Measurements from ENCODE around the gene ZNF496. TPM values are rescaled to one million over a fixed set of nuclear protein-coding genes. Genes with fewer than 3 reads are reported as not detected.

Gene ZNF496
- total RNA-seq, 1 experiment from 2014 or later = 7.9 TPM

- in situ Hi-C loops (cut with HindIII; ENCODE audit: low pct_unique_long_range_greater_than_20kb, low sequenced_read_pairs) = no loop called here
- no peak for DNase-seq (ENCODE audit: low read depth, low spot score)
Measured at GRCh38 chr1:247334378-247335133, 2.9 kb upstream of the ZNF496 start.

DNA sequence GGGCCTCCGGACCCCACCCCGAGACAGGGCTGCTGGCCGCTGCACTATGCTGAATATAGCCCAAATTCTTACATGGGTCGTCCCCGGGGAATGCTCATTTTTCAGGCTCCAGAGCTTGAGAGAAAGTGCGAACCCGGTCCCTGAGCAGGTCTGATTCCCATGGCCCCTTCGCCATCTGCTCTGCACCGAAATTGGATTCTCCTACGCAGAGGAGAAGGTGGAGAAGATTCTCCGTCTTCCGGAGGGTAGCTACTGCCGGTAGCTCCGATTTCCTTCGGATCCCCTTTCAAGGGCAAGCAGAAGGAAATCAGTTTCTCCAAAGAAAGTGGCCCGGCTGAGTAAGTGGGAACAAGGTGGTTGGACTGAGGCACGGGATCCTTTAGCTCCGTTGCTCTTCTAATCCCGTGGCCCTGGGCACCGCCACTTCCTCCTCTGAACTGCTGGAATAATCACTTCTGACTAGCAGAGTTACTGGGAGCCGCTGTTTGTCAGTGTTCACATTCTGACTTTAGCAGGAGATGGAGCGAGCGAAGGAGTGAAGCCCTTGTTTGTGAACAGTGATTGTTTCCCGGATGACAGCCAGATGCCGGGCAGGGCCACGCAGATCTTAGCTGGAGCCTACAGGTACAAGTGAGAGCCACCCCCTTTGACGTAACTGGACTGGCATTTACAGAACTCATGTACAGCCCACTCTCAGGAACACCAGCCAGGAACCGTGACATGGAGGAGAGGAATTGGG is 1.1 kb upstream of the ZNF496 start:
- no peak for DNase-seq (ENCODE audit: low read depth, low spot score)
- in situ Hi-C loops (cut with HindIII; ENCODE audit: low pct_unique_long_range_greater_than_20kb, low sequenced_read_pairs) = no loop called here

DNA sequence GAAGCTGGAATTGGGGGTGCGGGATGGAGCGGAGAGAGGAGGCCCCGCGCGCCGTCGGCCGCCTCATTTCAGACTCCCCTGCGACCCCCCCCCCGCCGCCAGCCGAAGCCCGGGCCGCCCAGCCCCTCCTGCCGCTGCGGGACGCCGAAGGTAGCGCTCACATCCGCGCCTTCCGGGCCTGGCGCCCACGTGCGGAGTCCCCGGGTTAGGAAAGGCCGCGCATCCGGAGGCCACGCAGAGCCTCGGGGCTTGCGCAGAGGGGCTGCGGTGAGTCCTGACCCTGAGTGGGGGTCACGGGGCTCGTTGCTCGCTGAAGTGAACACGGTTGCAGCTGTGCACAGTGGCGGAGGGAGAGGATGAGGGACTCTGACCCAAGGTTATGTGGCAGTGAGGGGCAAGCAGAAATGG is 552 bp upstream of the ZNF496 start:
- DNase-seq (ENCODE audit: low read depth, low spot score) = no peak
- in situ Hi-C loops (cut with HindIII; ENCODE audit: low pct_unique_long_range_greater_than_20kb, low sequenced_read_pairs) = no loop called here

DNA sequence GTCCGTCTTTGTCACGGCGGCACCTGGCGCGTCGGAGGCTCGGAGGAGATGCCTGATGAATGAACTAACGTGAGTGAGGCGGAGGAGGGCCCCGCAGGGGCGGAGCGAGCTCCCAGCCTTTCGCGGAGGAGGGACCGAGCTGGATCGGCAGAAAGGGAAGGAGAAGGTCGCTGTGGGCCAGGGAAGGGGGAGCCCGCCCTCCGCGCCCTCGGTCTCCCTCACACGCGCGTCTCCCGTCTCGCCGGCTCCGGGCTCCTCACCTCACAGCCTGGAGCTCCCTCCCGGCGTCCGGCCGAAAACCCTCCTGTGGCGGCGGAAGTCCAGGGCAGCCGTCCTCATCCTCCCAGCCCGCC is 519 bp downstream of the ZNF496 start:
- peak; percentile 61 for DNase-seq (ENCODE audit: low read depth, low spot score)
- in situ Hi-C loops (cut with HindIII; ENCODE audit: low pct_unique_long_range_greater_than_20kb, low sequenced_read_pairs) = no loop called here

GRCh38 chr1:247330548-247331171 is 1.0 kb downstream of the ZNF496 start:
- no peak for DNase-seq (ENCODE audit: low read depth, low spot score)
- in situ Hi-C loops (cut with HindIII; ENCODE audit: low pct_unique_long_range_greater_than_20kb, low sequenced_read_pairs) = no loop called here

- in situ Hi-C loops (cut with HindIII; ENCODE audit: low pct_unique_long_range_greater_than_20kb, low sequenced_read_pairs) = no loop called here
- DNase-seq (ENCODE audit: low read depth, low spot score) = no peak
Measured at GRCh38 chr1:247329097-247329617, 2.5 kb downstream of the ZNF496 start.

- in situ Hi-C loops (cut with HindIII; ENCODE audit: low pct_unique_long_range_greater_than_20kb, low sequenced_read_pairs) = no loop called here
- no peak for DNase-seq (ENCODE audit: low read depth, low spot score)
Measured at GRCh38 chr1:247328311-247328710, 3.4 kb downstream of the ZNF496 start.

DNA sequence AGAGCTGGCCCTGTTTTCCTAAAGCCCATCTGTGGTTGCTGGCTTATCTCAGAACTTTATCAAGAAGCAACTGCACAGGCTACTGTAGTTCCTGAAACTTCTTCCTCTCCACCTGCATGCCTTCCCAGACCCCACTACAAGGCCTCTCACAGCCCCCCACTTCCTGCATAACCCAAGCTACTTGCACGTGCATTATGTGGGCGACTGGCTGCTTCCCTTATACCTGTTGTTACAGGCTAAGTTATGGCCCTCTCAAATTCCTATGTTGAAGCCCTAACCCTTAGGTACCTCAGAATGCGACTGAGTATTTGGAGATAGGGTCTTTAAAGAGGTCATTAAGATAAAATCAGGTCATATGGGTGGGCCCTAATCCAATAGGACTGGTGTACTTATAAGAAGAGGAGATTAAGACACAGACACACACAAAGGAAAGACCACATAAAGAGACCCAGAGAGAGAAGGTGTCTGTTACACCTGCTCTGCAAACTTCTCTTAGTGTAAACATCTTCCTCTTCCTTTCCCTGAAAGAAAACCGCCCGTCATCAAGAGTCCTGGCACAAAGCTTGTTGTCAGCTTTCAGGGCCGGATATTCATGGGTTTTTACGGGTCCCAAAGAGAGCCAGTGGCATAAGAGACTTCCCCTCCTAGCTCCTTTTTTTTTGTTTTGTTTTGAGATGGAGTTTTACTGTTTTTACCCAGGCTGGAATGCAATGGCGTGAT is 5.1 kb downstream of the ZNF496 start:
- in situ Hi-C loops (cut with HindIII; ENCODE audit: low pct_unique_long_range_greater_than_20kb, low sequenced_read_pairs) = no loop called here
- DNase-seq (ENCODE audit: low read depth, low spot score) = no peak

- in situ Hi-C loops (cut with HindIII; ENCODE audit: low pct_unique_long_range_greater_than_20kb, low sequenced_read_pairs) = no loop called here
- no peak for DNase-seq (ENCODE audit: low read depth, low spot score)
Measured at GRCh38 chr1:247324923-247325322, 6.7 kb downstream of the ZNF496 start.

GRCh38 chr1:247324204-247324787 is 7.4 kb downstream of the ZNF496 start:
- DNase-seq (ENCODE audit: low read depth, low spot score) = no peak
- in situ Hi-C loops (cut with HindIII; ENCODE audit: low pct_unique_long_range_greater_than_20kb, low sequenced_read_pairs) = no loop called here

DNA sequence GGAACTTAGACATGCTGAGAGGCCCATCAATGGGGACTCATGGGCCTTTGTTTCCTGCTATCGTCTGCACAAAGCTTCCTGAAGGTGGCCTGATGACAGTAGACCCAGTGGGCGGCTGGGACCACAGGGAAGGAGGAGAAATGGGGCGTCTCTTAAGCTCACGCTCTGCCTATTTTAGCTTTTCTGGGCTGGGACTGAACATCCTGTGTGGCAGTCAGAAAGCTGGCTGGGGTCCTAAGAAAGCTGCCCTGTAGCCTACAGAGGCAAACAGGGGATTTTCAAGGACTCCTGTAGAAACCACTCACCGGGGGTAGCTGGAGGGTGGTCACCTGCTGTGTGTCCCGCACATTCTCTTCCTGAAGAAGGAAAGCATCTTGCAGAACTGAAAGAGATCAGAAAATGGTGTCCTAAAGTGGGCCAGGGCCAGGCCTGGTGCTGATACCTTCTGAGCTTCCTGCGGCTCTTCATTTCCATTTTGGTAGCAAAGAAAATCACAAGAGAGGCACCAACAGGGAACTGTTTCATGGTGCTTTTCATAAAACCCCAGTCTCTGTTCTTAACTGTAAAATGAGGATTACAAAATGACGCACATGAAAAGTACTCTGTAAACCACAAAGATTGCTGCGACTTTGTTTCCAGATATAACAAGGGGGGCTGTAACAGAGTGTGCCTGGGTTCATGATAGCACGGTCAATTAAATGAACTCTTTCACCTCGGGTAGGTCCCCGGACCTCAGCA is 8.6 kb downstream of the ZNF496 start:
- in situ Hi-C loops (cut with HindIII; ENCODE audit: low pct_unique_long_range_greater_than_20kb, low sequenced_read_pairs) = no loop called here
- DNase-seq (ENCODE audit: low read depth, low spot score) = no peak

DNA sequence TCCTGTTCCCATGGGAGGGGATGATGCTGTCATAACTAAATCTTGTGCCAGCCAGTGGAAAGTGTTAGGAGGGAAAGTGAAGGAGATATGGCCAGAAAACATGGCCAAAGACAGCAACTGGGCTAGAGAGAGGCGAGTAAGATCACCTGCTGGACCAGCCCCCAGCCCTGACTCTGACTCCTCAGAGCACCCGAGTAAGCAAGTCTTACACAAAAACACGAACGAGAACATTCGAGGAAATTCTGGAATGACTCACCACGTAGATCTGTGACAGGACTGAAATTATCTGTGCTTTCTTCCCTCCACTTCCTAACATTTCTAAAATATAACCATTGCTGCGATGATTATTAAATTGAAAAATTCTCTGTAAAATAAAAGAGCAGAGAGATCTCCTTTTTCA is 9.2 kb downstream of the ZNF496 start:
- no peak for DNase-seq (ENCODE audit: low read depth, low spot score)
- in situ Hi-C loops (cut with HindIII; ENCODE audit: low pct_unique_long_range_greater_than_20kb, low sequenced_read_pairs) = no loop called here

- no peak for DNase-seq (ENCODE audit: low read depth, low spot score)
- in situ Hi-C loops (cut with HindIII; ENCODE audit: low pct_unique_long_range_greater_than_20kb, low sequenced_read_pairs) = no loop called here
Measured at GRCh38 chr1:247317702-247318101, 14.0 kb downstream of the ZNF496 start.

DNA sequence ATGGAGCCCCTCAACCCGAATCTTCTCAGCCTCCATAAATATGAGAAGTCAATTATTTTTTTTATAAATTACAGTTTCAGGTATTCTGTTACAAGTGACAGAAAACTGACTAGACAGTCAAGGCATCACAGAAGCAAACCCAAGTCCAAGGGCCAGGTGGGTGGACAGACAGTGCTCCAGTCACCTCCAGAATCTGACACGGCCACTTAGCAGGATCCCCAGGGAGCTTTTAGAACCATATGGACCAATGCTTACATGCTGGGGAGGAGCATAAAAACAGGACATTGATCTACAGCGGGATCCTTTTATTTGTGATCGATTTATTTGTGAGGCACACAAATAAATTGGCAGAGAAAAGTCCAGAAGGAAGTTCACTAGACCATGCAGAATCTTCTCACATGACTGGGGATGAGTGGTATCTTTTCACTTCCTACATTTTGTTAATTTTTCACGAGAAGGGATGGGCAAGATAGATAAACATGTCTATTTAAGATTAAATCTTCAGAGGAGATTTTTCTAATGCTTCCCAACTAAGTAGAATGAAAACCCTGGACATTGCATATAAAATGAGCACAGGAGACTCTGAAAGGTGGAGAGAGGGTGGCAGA is 15.0 kb downstream of the ZNF496 start:
- in situ Hi-C loops (cut with HindIII; ENCODE audit: low pct_unique_long_range_greater_than_20kb, low sequenced_read_pairs) = no loop called here

GRCh38 chr1:247304031-247304430 is 27.6 kb downstream of the ZNF496 start:
- no peak for DNase-seq (ENCODE audit: low read depth, low spot score)
- in situ Hi-C loops (cut with HindIII; ENCODE audit: low pct_unique_long_range_greater_than_20kb, low sequenced_read_pairs) = no loop called here

More for the DNA sequence above, 15.0 kb downstream of the ZNF496 start:
- no peak for DNase-seq (ENCODE audit: low read depth, low spot score)

DNA sequence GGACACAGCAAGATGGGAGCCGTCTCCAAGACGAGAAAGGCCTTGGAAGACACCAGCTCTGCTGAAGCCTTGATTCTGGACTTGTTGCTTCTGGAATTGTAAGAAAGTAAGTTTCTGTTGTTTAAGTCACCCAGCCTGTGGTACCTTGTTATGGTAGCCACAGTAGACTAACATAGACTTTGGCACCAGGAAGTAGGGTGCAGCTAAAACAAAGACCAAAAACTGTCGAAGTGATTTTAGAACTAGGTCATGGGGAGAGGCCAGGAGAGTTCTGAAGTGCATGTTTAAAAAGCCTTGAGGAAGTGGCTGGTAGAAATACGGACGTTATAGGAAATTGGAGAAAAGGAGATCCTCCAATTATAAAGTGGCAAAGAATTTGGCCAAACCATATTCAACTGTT is 28.5 kb downstream of the ZNF496 start:
- in situ Hi-C loops (cut with HindIII; ENCODE audit: low pct_unique_long_range_greater_than_20kb, low sequenced_read_pairs) = no loop called here
- DNase-seq (ENCODE audit: low read depth, low spot score) = no peak

- DNase-seq (ENCODE audit: low read depth, low spot score) = no peak
- in situ Hi-C loops (cut with HindIII; ENCODE audit: low pct_unique_long_range_greater_than_20kb, low sequenced_read_pairs) = no loop called here
Measured at GRCh38 chr1:247301176-247301540, 30.5 kb downstream of the ZNF496 start.

All from SK-MEL-5 (cell line).